GM18870 (cell line): ENCODE measurements around the gene RAMP1.
"Not testable (repeated sequence)": the region's sequence is repeated elsewhere in the genome, so short reads cannot be mapped to it uniquely, and the experiment has no call there.

Experiments used
- ATAC-seq: cut with Tn5 transposase; IDR thresholded peaks from one replicate; pipeline ENCODE4 v1.9.1; 2021; ENCODE audit warnings: moderate library complexity; ENCODE audit not compliant: unreplicated experiment

RAMP1 gene

DNA sequence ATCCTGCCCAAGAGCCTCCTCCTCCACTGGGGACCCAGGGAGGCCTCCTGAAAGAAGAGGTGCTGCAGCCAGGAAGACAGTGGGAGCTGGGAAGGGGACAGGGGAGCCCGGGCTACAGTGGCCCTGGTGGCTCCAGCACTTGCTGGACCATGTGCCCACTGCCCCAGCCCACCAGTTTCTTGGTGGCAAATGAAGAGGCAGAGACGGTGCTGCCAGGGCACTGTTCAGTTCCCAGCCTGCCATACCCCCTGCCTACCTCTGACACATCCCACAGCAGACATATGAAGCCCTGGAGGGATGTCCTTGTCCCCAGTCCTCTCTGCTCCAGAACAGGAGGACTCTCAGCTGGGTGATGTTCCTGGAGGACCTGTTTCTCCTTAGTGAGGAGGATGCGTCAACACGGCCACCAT lies 3.7 kb downstream of the RAMP1 start:
- ATAC-seq, result no peak

DNA sequence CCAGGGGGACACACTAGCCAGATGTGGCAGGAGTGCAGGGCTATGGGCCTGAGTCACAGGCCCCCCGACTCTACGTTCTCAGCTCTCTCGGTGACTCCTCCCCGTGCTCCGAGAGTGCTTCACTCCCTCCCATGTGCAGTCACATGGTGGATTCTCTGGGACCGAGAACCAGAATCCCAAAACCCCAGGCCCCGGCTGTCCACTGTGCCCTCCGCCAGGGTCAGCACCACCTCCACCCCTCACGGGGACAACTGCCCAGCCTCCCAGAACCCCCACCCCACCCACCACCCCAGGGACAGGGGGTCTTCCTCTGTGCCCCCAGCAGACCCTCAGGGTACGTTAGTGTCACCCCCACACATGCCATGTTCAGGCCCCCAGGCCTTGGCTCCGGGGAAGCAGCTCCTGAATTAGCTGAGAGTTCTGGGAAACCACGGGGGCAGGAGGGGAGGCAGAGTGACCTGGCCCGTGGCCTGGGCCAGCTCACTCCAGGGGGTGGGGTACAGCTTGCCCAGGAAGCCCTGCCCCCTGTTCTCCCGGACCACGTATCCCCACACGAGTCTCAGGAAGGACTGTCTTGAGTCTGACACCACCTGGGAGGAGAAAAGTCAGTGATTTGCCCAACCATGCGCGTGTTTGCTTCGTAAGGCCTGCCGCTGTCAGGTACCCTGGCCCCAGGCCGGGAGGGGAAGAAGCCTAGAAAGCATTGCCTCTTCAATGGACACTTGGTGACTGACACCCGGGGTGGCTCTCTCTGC lies 4.4 kb downstream of the RAMP1 start:
- ATAC-seq, result no peak

DNA sequence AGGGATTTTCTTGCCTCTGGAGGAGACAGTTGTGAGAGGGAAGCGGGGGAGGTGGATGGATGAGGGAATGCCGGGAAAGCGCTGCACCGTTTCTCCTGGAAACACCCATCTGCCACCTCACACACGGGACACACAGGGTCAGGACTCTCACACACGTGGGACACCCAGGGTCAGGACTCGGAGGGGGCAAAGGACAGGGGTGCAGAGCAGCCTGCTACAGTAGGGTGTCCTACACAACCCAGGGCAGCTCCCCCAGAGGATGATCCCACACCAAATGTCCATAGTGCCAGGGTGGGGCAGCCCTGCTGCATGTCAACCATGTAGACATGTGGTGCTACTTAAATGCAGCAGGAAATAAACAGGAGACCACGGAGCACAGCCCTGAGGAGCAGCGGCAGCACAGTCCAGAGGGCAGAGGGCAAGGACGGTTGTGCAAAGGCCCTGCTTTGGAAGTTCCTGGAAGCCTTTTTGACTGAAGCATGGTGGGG lies 5.1 kb downstream of the RAMP1 start:
- no peak for ATAC-seq

DNA sequence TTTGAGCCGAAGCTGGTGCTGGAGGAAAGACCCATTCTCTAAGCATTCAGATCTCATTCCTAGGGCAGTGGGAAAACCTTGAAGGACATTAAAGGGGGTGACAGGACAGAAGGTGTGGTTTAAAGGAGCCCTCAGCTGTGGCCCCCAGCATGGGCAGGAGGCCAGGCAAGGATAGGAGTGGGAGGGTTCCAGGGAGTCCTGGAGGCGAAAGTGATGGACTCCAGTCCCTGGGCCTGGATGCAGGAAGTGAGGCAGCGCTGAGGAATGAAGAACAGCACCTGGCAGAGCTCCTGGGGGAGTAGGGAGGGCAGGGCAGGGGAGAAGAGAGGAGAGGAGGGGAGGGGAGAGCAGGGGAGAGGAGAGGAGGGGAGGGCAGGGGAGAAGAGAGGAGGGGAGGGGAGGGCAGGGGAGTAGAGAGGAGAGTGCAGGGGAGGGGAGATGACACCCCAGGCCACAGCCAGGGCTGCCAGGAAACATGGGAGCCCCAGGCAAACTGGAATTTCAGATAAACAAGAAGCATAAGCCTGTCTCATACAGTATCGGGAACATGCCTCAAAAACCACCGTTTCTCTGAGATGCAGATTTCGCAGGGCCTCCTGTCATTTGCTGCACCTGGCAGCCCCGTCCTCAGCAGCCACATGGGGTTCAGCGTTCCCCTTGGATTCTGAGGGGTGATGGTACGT lies 5.7 kb downstream of the RAMP1 start:
- no peak for ATAC-seq

DNA sequence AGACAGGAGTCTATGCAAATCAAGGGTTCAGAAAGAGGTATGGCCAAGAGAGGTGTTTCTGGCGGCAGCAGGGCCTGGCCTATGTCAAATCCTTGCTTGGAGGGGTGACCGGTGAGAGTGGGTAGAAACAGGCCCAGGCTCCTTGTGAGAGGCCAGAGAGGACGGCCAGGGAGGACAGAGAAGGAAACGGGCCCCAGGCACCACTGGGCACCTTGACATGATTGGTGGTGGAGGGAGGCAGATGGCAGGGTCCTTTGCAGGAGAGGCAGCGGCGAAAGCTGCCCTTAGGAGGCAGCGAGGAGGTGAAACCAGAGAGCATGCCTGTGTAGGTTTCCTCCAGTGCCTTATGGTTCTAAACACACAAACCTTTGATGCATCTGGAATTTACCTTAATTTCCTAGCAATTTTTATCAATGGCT lies 6.2 kb downstream of the RAMP1 start:
- no peak for ATAC-seq

DNA sequence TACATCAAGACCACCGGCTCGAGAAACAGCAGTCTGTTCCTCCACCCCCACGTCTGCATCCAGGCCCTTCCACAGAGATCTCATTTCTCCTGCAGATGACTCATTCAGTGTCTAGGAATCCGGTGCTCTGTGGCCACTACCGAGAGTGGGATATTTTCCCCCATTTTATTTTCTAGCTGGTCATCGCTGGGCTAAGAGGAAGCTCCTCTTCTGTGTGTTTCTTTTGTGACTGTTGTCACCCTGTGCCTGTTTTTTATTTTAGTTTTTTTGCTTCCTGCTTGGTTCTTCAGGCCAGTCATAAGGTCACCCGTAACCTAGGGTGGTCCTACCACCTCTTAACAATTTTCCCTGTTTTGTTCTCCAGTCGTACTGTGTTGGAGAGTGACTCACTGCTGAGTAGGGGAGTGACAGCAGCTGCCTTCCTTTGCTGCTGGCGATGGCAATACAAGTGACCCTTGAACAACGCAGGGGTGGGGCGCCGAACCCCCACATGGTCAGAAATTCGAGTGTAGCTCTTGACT lies 6.7 kb downstream of the RAMP1 start:
- no peak for ATAC-seq

DNA sequence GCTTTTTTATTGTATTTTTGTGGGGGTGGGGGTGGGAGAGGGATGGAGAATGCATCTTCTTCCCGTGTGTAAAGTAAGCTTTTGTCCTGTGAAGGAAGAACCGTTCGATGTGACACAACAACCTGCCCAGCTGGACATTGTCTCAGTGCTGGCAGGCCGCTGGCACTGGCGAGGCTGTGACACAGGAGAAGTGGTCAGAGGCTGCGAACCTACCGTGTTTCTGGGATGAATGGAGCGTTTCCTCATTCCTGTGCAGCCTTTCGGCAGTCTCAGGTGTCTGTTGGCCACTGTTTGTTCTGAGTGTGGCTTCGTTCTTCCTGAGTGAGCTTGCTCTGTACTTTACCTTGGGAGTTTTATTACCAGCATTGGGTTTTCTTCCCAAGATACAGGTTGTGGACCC lies 8.0 kb downstream of the RAMP1 start:
- ATAC-seq, result no peak

DNA sequence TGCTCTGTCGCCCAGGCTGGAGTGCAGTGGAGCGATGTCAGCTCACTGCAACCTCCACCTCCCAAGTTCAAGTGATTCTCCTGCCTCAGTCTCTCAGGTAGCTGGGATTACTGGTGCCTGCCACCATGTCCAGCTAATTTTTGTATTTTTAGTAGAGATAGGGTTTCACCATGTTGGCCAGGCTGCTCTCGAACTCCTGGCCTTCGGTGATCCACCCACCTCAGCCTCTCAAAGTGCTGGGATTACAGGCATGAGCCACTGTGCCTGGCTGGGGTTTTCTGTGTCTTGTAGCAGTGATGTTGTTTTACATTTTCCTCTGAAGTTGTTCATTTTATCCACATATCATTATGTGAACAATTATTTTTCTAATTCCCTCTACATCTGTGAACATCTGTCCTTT lies 8.7 kb downstream of the RAMP1 start:
- not testable (repeated sequence) for ATAC-seq

DNA sequence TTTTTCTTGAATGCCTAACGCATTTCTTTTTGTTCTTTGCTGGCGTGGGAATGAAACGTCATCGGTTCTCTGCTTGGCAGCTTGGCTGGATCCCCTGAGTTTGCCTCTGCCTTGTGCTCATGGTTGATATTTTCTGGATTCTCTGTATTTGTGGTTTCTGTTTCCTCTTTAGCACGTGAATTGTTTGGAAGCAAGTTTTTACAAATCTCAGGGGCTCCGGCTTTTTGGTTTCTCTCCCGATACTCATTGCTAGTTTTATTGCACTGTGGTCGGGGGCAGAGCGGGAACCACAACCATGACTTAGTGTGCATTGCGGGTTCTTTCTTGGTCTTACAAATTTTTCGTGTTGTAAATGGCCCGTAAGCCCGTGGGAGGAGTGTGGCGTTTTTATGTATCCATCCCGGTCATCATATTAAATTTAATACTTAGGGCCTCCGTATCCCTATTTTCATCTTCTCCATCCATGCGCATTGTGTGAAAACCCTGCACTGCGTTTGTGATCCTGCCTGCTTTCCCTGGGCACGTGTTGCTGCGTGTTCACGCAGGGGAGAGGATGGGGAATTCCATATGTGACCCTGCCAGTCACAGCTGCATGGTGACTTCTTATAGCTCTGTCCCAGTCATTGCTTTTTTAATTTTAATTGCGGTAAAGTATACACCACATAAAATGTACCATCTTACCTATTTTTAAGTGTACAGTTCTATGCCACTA lies 9.4 kb downstream of the RAMP1 start:
- ATAC-seq, result no peak

DNA sequence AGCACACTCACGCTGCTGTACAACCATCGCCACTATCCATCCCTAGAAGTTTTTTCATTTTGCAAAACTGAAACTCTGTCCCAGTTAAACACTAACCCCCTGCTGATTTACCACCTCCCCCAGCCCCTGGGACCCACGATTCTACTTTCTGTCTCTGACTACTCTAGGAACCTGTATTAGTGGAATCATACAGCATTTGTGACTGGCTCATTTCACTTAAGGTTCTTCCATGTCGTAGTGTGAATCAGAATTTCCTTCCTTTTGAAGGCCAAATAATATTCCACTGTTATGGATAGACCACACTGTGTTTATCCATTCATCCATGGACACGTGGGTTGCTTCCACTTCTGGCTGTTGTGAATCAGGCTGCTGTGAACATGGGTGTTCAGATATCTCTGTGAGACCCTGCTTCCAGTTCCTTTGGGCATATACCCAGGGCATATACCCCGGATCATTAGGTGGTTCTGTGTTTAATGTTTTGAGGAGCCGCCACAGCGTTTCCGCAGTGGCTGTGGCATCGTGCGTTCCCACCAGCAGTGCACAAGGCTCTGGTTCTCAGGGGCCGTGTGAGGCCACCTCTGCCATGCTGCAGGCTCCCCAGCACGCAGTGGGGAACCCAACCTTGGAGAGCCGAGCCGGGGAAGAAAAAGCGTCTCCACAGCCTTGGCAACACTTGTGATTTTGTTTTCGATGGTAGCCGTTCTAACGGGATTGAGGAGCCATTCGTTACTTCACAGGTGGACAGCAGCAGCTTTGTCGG lies 10.1 kb downstream of the RAMP1 start:
- no peak for ATAC-seq

DNA sequence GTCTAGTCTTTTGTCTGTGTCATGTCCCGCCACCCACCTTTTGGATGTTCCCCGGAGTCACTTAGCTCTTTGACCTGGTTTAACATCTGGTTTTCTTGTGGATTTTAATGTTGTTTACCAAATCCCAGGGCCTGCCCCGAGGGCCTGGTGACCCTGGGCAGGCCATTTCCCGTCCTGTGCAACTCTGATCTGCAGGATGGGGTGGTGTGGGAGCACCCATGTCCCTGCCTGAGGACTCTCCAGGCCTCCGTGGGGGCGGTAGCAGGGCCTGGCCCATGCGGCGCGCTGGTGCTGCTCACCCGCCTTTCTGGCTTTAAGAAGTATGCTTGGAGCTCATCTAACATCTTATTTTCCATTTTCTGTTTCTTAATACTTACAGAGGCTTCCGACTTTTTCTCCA lies 10.7 kb downstream of the RAMP1 start:
- no peak for ATAC-seq

DNA sequence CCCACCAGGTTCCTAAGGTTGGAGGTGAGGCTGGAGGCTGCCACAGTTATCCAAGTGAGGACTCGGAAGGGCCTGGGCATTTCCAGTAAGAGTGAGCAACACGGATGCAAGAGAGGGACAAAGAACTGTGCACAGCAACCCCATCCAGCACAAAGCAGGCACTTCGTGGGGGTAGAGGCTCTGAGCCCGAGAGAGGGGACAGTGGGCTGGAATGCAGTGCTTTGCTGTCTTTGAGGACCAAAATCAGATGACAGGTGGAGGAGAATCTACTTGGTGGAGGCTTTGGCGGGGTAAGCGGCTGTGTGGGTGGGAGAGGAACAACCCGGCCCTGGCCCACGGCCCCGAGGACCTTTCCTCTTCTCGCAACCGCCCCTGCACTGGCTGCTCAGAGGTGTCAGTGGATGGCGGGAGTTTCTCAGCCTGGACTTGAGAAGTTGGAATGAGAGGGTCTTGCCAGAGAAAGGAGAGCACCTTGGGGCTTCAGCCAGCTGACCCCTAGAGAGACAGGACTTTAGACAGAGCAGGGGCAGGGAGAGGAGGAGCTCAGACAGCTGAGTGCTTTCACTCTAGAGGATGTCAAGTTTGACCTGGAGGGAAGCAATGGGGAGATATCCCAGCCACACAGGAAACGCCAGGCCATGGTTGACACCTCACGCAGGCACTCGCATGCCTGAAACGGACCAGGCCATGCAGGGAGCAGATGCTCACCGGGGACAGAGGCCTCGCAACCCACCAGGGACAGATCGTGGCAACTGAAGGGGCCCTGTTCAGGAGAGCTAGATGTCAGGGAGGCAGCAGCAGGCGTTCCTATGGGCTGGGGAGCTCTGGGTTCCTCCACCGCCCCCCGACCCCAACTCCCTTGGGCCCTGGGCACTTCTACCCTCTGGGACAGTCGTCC lies 11.6 kb downstream of the RAMP1 start:
- ATAC-seq, result no peak

DNA sequence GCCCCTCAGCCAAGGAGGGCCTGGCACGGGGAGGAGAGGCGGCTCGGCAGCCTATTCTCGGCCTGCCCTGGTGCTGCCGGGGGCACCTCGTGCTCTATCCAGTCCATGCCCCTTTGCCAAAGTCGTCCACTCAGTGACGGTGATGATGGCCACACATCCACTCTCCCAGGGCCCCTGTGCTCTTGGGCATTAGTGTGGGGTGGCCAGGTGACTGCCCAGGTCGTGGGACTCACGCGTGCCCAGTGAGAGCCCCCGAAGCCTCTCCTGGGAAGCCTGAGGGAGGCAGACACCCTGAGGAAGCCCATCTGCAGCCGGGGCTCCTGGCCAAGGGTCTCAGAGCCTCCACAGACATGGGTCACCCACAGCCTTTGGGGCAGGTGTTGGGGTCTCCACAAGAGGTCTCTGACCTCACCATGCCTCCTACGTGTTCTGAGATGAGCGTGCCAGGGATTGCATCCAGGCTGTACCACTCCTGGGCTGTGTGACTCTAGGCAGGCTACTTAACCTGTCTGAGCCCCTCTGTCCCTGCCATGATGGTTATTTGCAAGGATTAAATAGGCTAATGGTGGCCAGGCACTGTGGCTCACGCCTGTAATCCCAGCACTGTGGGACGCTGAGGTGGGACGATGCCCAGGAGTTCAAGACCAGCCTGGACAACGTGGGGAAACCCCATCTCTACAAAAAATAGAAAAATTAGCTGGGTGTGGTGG lies 12.9 kb downstream of the RAMP1 start:
- ATAC-seq, result no peak

DNA sequence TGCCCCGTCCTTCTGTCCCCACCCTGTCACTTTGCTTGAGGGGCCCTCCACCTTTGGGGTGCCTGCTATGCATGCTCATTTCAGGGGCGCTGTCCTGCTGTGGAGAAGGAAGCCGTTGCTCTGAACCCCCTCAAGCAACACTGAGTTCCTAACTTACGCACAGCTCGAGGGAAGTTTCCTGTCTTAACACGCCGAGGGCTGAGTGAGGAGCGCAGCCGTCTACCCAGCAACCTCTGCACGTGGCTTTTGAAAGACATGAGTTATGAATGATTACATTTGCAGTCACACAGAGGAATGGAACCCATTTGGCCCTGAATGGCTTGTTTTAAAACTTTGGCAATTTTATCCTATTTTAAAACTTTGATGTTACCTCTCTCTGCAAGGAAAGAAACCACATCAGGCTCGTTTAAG lies 14.0 kb downstream of the RAMP1 start:
- ATAC-seq, result no peak

DNA sequence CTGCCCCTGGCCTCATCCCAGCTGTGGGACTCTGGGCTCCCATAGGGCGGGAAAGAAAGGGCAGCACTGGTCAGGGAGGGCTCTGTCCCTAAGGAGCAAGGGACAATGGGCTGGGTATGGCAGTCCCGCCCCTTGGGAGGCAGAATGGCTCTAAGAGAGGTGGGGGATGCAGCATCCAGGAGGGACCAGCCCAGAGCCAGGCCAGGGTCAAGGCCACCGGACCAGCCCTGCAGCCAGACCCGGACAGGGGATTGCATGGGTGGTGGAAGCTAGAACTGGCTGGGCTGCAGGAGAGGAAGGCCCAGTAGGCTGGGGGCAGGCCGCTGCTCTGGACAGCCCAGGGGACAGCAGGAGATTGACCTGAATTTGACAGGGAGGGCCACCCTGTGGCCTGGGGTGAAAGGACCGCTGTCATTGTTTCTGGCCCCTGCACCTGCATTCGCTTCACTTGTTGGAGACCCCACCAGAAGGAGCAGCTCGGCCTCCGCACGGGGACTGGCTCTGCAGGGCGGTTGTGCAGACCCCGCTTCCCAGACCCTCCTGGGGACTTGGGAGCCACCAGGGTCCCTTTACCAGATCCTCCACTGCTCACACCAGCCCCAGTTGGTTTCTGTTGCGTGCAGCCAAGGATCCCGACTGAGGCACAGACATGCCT lies 14.6 kb downstream of the RAMP1 start:
- ATAC-seq, result no peak

DNA sequence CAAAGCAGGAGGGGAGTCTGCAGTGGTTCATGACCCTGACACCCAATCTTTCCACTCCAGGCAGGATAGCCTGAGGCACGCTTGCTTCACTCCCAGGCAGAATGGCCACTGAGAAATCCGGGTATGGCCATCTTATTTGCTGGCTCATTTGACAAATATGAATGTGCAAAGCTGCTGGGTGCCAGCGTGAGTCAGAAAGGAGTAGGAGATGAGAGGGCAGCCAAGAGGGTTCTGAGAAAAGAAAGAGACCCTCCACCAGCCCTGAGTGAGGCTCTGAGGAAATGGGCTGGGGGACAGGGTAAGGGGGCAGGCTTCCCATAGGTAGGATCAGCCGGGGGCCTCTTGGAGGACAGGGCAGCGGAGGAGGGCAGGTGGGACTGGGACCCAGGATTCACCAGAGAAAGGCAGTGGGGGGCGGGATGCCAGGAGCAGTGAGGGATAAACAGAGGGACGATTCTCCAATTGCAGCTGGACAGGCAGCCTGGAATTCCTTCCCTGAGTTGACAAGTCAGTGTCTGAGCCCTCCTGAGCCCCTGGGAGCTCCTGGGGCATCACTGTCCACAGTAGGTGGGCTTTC lies 15.2 kb downstream of the RAMP1 start:
- ATAC-seq, result no peak

DNA sequence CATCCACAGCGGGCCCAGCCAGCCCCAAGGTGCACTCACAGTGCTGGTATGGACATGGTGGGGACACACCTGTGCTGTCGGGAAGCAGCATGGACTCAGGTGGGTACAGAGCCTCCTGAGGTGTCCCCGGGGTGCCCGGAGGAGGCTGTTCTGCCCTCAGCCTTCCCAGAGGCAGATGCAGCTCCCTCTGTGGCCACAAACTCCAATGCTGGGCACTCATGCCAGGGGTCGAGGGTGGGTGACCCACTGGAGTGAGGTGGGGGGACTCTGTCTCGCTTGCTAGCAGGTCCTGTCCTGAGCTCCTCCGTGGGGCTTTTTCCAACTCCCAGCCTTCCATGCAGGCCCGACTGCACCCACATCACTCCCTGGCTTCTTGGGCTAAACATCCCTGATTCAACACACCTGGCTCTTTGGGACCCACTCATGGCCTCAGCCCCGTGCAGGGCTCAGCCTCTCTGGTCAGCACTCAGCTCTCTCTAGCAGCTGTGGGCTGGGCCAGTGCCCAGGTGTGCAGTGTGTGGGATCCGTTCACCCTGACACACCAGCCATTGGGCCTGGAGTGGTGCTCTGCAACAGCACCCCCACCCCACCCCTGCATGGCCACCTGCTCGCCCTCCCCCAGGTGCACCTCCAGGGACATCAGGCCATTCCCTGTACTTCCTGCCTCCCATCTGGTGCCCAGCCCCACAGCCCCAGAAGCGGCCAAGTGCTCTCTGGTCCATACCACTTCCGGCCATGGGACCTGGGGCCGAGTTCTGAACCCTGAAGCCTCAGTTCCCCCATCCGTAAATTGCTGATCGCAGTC lies 16.0 kb downstream of the RAMP1 start:
- no peak for ATAC-seq
